GM10248 (cell line): ENCODE data around the gene TLE2.

ENCODE experiments used
- CTCF ChIA-PET: fragments of 300-600 bp; sonication (Branson Sonifier 250); formaldehyde crosslinking; extraction: SDS; loops from one replicate; lab custom pipeline; 2021; ENCODE audit warnings: antibody characterized with exemption; lab: Yijun Ruan, JAX
- POLR2A ChIA-PET: fragments of 350-650 bp; sonication (Branson Sonifier 250); formaldehyde crosslinking; extraction: SDS; loops from one replicate; lab custom pipeline; 2020; ENCODE audit warnings: antibody characterized with exemption; lab: Yijun Ruan, JAX
- DNase-seq: peaks from one replicate; pipeline ENCODE4 v3.0.0; 2012; ENCODE audit errors: extremely low spot score
- TF ChIP-seq, protein P1 (sequence below): IDR thresholded peaks from 2 replicates; pipeline ENCODE4 v1.5.1; 2012; ENCODE audit warnings: mild to moderate bottlenecking, low read depth; ENCODE audit errors: extremely low read depth, missing control alignments, control extremely low read depth

TLE2 gene

DNA sequence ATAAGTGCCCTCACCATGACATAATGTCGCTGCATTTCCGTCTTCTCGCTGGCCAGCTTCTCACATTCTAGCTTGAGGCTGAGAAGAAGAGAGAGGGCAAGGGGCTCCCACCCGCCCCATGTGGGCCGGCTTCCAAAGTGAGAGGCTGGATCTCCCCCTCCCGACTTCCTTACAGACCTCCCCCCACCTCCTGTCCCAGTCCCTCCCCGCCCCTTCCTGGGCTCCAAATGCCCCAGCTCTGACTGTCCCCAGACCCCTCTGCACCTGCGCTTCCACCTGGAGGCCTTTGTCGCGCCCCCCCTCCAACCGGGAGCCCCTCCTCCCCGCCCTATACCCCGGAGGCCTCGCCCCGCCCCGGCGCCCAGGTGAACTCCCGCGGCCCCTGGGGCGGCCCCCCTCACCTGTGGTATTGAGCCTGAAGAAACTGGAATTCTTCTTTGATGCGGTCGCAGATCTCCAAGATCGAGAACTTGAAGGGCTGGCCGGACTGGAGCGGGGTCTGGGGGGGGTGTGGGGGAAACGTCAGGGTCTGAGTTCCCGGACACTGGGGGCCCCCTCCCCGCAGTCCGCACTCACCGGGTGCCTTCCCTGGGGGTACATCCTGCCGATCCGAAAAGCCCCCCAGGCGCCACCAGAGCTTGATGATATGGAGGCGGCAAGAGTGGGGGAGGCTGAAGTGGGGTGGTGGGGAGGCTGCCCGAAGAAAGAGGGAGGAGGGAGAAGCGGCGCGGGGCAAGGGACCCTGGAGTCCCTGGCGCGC lies 595 bp downstream of the TLE2 start:
- no peak for DNase-seq
- TF ChIP-seq, protein P1, sequence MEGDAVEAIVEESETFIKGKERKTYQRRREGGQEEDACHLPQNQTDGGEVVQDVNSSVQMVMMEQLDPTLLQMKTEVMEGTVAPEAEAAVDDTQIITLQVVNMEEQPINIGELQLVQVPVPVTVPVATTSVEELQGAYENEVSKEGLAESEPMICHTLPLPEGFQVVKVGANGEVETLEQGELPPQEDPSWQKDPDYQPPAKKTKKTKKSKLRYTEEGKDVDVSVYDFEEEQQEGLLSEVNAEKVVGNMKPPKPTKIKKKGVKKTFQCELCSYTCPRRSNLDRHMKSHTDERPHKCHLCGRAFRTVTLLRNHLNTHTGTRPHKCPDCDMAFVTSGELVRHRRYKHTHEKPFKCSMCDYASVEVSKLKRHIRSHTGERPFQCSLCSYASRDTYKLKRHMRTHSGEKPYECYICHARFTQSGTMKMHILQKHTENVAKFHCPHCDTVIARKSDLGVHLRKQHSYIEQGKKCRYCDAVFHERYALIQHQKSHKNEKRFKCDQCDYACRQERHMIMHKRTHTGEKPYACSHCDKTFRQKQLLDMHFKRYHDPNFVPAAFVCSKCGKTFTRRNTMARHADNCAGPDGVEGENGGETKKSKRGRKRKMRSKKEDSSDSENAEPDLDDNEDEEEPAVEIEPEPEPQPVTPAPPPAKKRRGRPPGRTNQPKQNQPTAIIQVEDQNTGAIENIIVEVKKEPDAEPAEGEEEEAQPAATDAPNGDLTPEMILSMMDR: no peak
- POLR2A ChIA-PET: no interaction called here
- CTCF ChIA-PET: interaction anchor here (1.1 to 1.7 kb wide), 2 partner anchors 79 to 141 kb away, joined by 3 read pairs; no protein-coding TSS in a partner anchor

DNA sequence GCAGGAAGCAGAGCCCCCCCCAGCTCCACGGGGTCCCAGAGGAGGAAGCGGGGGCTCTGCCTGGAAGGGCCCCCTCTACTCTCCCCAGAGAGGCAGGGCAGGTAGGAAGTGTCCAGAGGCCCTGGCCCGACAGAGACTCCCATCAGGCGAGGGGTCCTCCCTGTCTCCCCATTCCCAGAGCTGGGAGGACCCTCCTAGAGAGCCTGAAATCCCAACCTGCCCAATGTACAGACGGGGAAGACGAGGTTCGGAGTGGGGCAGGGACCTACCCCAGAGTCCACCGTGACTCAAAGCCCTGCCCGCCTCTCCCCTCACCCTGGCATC lies 1.1 kb downstream of the TLE2 start:
- TF ChIP-seq, protein P1: no peak
- POLR2A ChIA-PET: no interaction called here
- DNase-seq: no peak
- CTCF ChIA-PET: interaction anchor here (1.2 to 1.7 kb wide), 2 partner anchors 76 to 80 kb away, joined by 3 to 4 read pairs; no protein-coding TSS in a partner anchor

DNA sequence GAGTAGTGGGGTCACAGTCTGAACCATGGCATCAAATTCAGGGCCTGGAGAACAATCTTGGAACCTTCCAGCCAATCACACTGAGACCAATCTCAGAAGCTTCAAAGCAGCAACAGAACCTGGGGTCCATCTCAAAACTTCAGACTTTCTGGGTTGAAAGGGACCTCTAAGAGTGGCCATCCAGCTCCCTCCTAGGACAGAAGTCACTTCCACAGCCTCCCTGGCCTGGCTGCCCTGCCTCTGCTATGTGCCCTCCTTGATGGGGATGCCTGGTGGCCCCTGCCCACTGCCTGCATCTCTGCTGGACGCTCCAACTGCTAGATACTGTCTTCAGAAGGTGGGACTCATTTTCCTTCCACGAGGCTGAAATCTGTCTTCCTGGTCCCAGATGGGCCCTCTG lies 1.8 kb downstream of the TLE2 start:
- TF ChIP-seq, protein P1: no peak
- POLR2A ChIA-PET: no interaction called here
- no peak for DNase-seq
- CTCF ChIA-PET: interaction anchor here (1.2 to 1.7 kb wide), 2 partner anchors 76 to 81 kb away, joined by 3 to 4 read pairs; no protein-coding TSS in a partner anchor

DNA sequence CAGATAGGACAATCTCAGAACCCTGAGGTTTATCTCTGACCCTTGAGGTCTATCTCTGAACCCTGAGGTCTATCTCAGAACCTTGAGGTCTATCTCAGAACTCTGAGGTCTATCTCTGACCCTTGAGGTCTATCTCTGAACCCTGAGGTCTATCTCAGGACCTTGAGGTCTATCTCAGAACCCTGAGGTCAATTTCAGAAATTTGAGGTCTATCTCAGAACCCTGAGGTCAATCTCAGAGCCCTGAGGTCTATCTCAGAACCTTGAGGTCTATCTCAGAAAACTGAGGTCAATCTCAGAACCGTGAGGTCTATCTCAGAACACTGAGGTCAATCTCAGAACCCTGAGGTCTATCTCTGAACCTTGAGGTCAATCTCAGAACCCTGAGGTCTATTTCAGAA lies 2.3 kb downstream of the TLE2 start:
- no peak for DNase-seq
- CTCF ChIA-PET: interaction anchor here (1.2 kb wide), 1 partner anchor 77 kb away, joined by 4 read pairs; no protein-coding TSS in a partner anchor
- POLR2A ChIA-PET: no interaction called here
- TF ChIP-seq, protein P1: no peak

DNA sequence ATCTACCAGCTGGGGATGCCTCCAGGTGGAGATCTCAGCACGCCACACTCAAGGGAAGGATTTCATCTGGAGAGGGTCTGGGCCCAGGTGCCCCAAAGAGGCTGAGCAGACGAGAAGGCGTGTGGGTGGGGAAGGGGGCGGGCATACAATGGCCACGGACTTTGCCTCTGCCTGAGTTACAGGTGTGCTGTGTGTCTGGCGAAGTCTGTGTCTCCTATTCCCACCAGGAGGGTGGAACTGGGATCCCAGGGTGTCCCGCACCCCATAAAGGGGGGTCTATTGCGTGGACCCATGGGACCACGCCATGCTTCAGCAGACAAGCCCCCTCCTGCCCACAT lies 3.6 kb downstream of the TLE2 start:
- no peak for DNase-seq
- ChIA-PET POLR2A (interaction anchor here (1.0 kb wide), 1 partner anchor 21 kb away, joined by 4 read pairs; no protein-coding TSS in a partner anchor), CTCF (no interaction called here)
- TF ChIP-seq, protein P1: no peak

DNA sequence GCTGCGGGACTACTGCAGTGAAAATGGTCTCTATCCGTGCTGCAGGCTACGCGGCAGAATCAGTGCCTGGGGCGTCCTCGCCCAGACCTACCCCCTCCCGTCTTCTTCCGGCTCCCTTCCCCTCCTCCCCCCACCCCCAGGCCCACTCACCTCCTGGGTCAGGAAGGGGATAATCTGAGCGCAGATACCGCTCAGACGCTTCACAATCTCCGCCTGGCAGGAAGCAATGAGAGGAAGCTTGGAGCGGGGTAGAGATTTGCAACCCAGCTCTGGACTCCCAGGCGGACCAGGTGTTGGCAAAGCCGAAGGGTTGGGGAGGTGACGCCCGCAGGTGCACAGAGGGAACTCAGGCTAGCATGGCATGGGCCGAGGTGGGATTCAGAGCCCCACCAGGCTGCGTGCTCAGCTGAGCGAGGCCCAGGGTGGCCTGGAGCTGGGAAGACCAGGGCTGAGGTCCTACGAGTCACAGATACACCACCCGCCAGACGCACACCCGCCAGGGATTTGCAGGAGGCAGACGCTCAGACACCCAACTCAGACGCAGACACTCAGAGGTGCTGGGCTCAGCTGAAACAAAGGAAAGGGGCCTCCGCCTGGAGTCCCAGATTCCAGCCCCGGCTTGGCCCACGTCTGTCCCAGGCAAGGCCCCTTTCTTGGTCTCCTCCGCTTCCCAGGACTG lies 4.1 kb downstream of the TLE2 start:
- TF ChIP-seq, protein P1: no peak
- POLR2A ChIA-PET: interaction anchor here (1.0 kb wide), 1 partner anchor 20 kb away, joined by 4 read pairs; no protein-coding TSS in a partner anchor
- DNase-seq: no peak
- CTCF ChIA-PET: no interaction called here
